B cell (primary cell): ENCODE measurements around the gene HSFX4. TPM values are rescaled to one million over a fixed set of nuclear protein-coding genes. Genes with fewer than 3 reads are reported as not detected.

Source experiments
- ATAC-seq: fragments of 200-7000 bp; cut with Tn5 transposase; one replicate; pipeline ENCODE4 v1.10.0; 2021; ENCODE audit warnings: low read depth, mild to moderate bottlenecking, moderate number of reproducible peaks, moderate library complexity
- CTCF ChIA-PET: fragments of 350-600 bp; sonication (Branson Sonifier 250); formaldehyde crosslinking; loops from one replicate; lab custom pipeline; 2021; ENCODE audit warnings: antibody characterized with exemption, inconsistent platforms; lab: Charles Lee
- POLR2A ChIA-PET: fragments of 350-600 bp; sonication (Branson Sonifier 250); formaldehyde crosslinking; loops from one replicate; lab custom pipeline; 2021; ENCODE audit warnings: antibody characterized with exemption; lab: Charles Lee
- DNase-seq: peaks from one replicate; pipeline ENCODE4 v3.0.0; 2013
- H2AFZ ChIP-seq: 2 replicates; pipeline ENCODE4 v1.6.1; 2012; ENCODE audit warnings: mild to moderate bottlenecking, low read depth, low read length; ENCODE audit not compliant: insufficient read depth, poor library complexity, severe bottlenecking
- H3K27ac ChIP-seq, 2 donors: 1 replicate in 1 of 2; 2 replicates in 1 of 2; pipeline ENCODE4 v1.5.1; 2012 to 2013; ENCODE audit warnings: low read length in 2 of 2, mild to moderate bottlenecking in 2 of 2, moderate library complexity in 1 of 2
- H3K27me3 ChIP-seq, 4 experiments: fragments of 200-600 bp in 1 of 4; sonication (generic) in 1 of 4; replicated peaks in 1 of 4; 1 replicate in 2 of 4; 2 replicates in 2 of 4; pipeline versions ENCODE4 v1.6.1 to v1.7.0; 2013 to 2016; ENCODE audit warnings: low read length in 3 of 4, mild to moderate bottlenecking in 2 of 4, mixed read lengths in 1 of 4, moderate library complexity in 1 of 4; ENCODE audit not compliant: insufficient read depth in 4 of 4, control insufficient read depth in 3 of 4; ENCODE audit errors: control extremely low read depth in 1 of 4
- H3K36me3 ChIP-seq, 2 experiments: replicated peaks in 1 of 2; 1 replicate in 1 of 2; 2 replicates in 1 of 2; pipeline versions ENCODE4 v1.6.1 to v1.7.1; 2013; ENCODE audit warnings: low read length in 1 of 2; ENCODE audit not compliant: insufficient read depth in 2 of 2, control insufficient read depth in 1 of 2; ENCODE audit errors: control extremely low read depth in 1 of 2, extremely low read depth in 1 of 2
- H3K4me1 ChIP-seq, 2 donors: fragments of 200-600 bp in 1 of 2; sonication (generic) in 1 of 2; 1 replicate in 1 of 2; 2 replicates in 1 of 2; pipeline versions ENCODE4 v1.5.1 to v1.6.1; 2013 to 2017; ENCODE audit warnings: low read length in 2 of 2; ENCODE audit not compliant: control insufficient read depth in 2 of 2, insufficient read depth in 2 of 2
- H3K4me2 ChIP-seq: replicated peaks from 2 replicates; pipeline ENCODE3; 2012; ENCODE audit warnings: mild to moderate bottlenecking, low read depth, low read length; ENCODE audit not compliant: poor library complexity, severe bottlenecking
- H3K4me3 ChIP-seq, 5 experiments: fragments of 200-600 bp in 1 of 5; sonication (generic) in 1 of 5; 1 replicate in 3 of 5; 2 replicates in 2 of 5; pipeline versions ENCODE4 v1.5.1 to v1.7.0; 2011 to 2016; ENCODE audit warnings: low read length in 4 of 5, mild to moderate bottlenecking in 4 of 5, low read depth in 2 of 5, control low read depth in 1 of 5, moderate library complexity in 1 of 5; ENCODE audit not compliant: insufficient read depth in 1 of 5; ENCODE audit errors: control extremely low read depth in 1 of 5, extremely low read depth in 1 of 5
- H3K79me2 ChIP-seq: fragments of 200-600 bp; sonication (generic); one replicate; pipeline ENCODE4 v1.6.0; 2016; ENCODE audit warnings: low read length; ENCODE audit not compliant: control insufficient read depth, insufficient read depth
- H3K9ac ChIP-seq: fragments of 200-600 bp; sonication (generic); 2 replicates; pipeline ENCODE4 v1.6.1; 2017; ENCODE audit warnings: mild to moderate bottlenecking, low read length, moderate library complexity
- H3K9me3 ChIP-seq, 3 donors: one replicate each; pipeline versions ENCODE4 v1.6.1 to v1.7.1; 2013; ENCODE audit warnings: low read length in 2 of 3; ENCODE audit not compliant: control insufficient read depth in 2 of 3, insufficient read depth in 1 of 3; ENCODE audit errors: control extremely low read depth in 1 of 3
- H4K20me1 ChIP-seq: 2 replicates; pipeline ENCODE4 v1.6.0; 2012; ENCODE audit warnings: mild to moderate bottlenecking, low read length; ENCODE audit not compliant: insufficient read depth, control insufficient read depth, poor library complexity, severe bottlenecking
- H3K27ac Mint-ChIP-seq: one replicate; pipeline ENCODE4 v1.8.0; 2021; ENCODE audit warnings: mixed read lengths
- H3K27me3 Mint-ChIP-seq: one replicate; pipeline ENCODE4 v1.8.0; 2021; ENCODE audit warnings: mixed read lengths
- H3K4me1 Mint-ChIP-seq: one replicate; pipeline ENCODE4 v1.8.0; 2021; ENCODE audit warnings: mixed read lengths
- H3K4me3 Mint-ChIP-seq: one replicate; pipeline ENCODE4 v1.8.0; 2021; ENCODE audit warnings: mixed read lengths
- H3K9me3 Mint-ChIP-seq: one replicate; pipeline ENCODE4 v1.8.0; 2022; ENCODE audit warnings: mixed read lengths; ENCODE audit not compliant: insufficient read depth
- CTCF ChIP-seq: fragments of 200-600 bp; IDR thresholded peaks from one replicate; pipeline ENCODE4 v1.8.0; 2022; ENCODE audit warnings: antibody characterized with exemption, mild to moderate bottlenecking
- EZH2 ChIP-seq: IDR thresholded peaks from 2 replicates; pipeline ENCODE4 v1.6.1; 2012; ENCODE audit warnings: borderline replicate concordance, low read depth, mild to moderate bottlenecking, moderate library complexity, low read length; ENCODE audit not compliant: insufficient read depth, poor library complexity, severe bottlenecking
- WGBS: methylation state at CpG from one replicate; pipeline ENCODE4 v1.1.5; 2013; ENCODE audit warnings: missing lambda C conversion rate; ENCODE audit not compliant: insufficient coverage; 5-methylcytosine and 5-hydroxymethylcytosine counted together
- intact Hi-C: fragments of 100-400 bp; cut with micrococcal nuclease; formaldehyde crosslinking; loops from one replicate; pipeline ENCODE4 v1.10.0; 2022
- polyA plus RNA-seq: library from polyadenylated mRNA; depleted of rRNA; stranded (reverse); fragments of >200 nt; gene quantifications from 2 replicates; pipeline ENCODE4 v1.2.3, GENCODE V29; 2012
- total RNA-seq, 2 donors: library from RNA; stranded (reverse); fragments of 120-200 nt in 1 of 2; gene quantifications; 1 replicate in 1 of 2; 2 replicates in 1 of 2; pipeline versions ENCODE4 v1.2.3 to v1.2.4, GENCODE V29; 2013 to 2022

HSFX4 gene
- total and polyA plus RNA-seq, 2 donors (not counting 1 experiment from before 2014, with no cell fraction given), result not detected

GRCh38 chrX:149908308-149908707 is 21.1 kb upstream of the HSFX4 start:
- no peak for TF ChIP-seq CTCF
- no peak for TF ChIP-seq EZH2
- no peaks in the 10 kb centered on the region for H3K79me2 ChIP-seq
- no peaks in the 10 kb centered on the region for H3K4me1 ChIP-seq
- H3K4me3 ChIP-seq, result no peak overlapping the region
- DNase-seq (no peak), ATAC-seq (no peak)
- H3K27ac ChIP-seq, result no peak overlapping the region
- intact Hi-C loops, result no loop called here
- H3K4me1 Mint-ChIP-seq, result peaks cover 5% of the 10 kb centered on the region
- no peak overlapping the region for H3K4me2 ChIP-seq
- WGBS, result no CpG with 5 or more reads among the region's 3 CpGs
- no peaks in the 10 kb centered on the region for H3K27me3 ChIP-seq
- no peaks in the 10 kb centered on the region for H4K20me1 ChIP-seq
- no peak overlapping the region for H3K4me3 Mint-ChIP-seq
- H3K27me3 Mint-ChIP-seq, result no peaks in the 10 kb centered on the region
- POLR2A ChIA-PET, result no interaction called here
- no peak overlapping the region for H3K9ac ChIP-seq
- no peaks in the 10 kb centered on the region for H3K9me3 Mint-ChIP-seq
- no peaks in the 10 kb centered on the region for H3K9me3 ChIP-seq
- no peak overlapping the region for H2AFZ ChIP-seq
- H3K27ac Mint-ChIP-seq, result no peak overlapping the region
- CTCF ChIA-PET, result no interaction called here
- no peaks in the 10 kb centered on the region for H3K36me3 ChIP-seq

- no peak overlapping the region for H3K4me2 ChIP-seq
- no peak overlapping the region for H3K4me3 ChIP-seq
- ChIA-PET POLR2A (no interaction called here), CTCF (no interaction called here)
- H4K20me1 ChIP-seq, result no peaks in the 10 kb centered on the region
- H3K9ac ChIP-seq, result no peak overlapping the region
- H3K27ac ChIP-seq, result no peak overlapping the region
- intact Hi-C loops, result no loop called here
- H3K27me3 ChIP-seq, result no peaks in the 10 kb centered on the region
- H3K9me3 ChIP-seq, result no peaks in the 10 kb centered on the region
- DNase-seq, result no peak
- H2AFZ ChIP-seq, result no peak overlapping the region
- no peaks in the 10 kb centered on the region for H3K4me1 ChIP-seq
- H3K36me3 ChIP-seq, result no peaks in the 10 kb centered on the region
- no peaks in the 10 kb centered on the region for H3K79me2 ChIP-seq
- H3K27ac Mint-ChIP-seq, result no peak overlapping the region
- no peak overlapping the region for H3K4me3 Mint-ChIP-seq
- H3K9me3 Mint-ChIP-seq, result no peaks in the 10 kb centered on the region
- TF ChIP-seq CTCF, result no peak
- no peak for TF ChIP-seq EZH2
- H3K27me3 Mint-ChIP-seq, result no peaks in the 10 kb centered on the region
- H3K4me1 Mint-ChIP-seq, result peaks cover 5% of the 10 kb centered on the region
- no peak for ATAC-seq
Measured at GRCh38 chrX:149908727-149909126, 20.6 kb upstream of the HSFX4 start.
